NCI-H748 treated with DMSO at 0.1 percent for 48 hours (cell line): ENCODE results near the gene AHDC1.

Source experiments
- DNase-seq: peaks from one replicate; lab custom pipeline; 2025; lab: John Stamatoyannopoulos, UW

Gene AHDC1

DNA sequence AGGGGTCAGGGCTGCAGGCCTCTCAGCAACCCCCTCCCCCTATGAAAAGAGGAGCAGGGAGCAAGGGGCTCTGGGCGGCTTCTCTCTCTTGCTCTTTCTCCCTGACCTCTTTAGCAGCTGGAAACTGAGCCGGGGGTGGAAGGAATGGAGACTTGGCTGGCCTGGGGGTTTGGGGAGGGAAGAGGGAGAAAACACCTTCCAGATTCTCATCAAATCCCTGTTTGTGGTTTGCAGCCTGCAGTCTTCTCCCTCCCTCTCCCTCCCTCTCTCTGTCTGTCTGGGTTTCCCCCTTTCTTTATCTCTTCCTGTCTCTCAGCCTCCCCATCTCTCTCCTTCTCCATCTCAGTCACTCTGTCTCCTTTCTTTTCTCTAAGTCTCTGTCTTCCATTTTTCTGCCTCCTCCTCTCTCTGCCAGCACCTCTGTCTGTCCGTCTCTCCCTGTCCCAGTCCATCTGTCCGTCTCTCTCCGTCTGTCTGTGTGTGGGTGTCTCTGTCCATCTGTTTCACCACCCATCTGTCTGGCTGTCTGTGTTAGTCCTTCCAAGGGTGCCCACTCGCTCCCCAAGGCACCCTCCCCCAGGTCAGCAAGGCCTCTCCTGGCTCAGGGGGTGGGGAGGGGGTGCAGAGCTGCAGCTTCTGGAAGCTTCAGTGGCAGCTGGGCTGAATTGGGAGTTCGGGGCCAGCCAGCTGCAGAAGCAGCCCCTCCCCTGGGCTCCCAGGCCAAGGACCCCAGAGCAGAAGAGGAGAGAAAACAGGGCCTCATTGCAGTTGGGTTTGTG, 6.2 kb downstream of the AHDC1 start:
- DNase-seq: no peak

- no peak for DNase-seq
These were observed 7.0 kb downstream of the AHDC1 start for GRCh38 chr1:27596986-27597385.

GRCh38 chr1:27596261-27596660, 7.7 kb downstream of the AHDC1 start:
- DNase-seq: no peak

DNA sequence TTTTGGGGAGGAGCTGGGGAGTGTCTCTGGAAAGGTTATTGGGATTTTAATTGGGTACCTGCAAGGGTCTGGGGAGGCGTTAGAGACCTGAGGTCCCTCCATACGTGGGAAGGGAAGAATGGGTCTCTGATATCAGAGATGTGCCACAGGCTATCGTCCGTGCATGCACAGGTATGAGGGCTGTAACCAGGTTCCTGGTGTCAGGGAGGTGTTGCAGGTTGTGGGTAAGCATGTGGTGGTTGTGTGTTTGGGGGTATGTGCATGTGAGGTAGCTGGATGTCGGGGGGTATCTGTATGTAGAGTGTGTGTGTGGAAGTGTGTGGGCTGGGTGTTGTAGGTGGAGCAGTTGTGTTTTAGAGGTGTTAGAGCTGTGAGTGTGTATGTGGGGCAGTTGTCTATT, 8.3 kb downstream of the AHDC1 start:
- no peak for DNase-seq

- DNase-seq: no peak
These were observed 9.1 kb downstream of the AHDC1 start for GRCh38 chr1:27594564-27595510.

DNA sequence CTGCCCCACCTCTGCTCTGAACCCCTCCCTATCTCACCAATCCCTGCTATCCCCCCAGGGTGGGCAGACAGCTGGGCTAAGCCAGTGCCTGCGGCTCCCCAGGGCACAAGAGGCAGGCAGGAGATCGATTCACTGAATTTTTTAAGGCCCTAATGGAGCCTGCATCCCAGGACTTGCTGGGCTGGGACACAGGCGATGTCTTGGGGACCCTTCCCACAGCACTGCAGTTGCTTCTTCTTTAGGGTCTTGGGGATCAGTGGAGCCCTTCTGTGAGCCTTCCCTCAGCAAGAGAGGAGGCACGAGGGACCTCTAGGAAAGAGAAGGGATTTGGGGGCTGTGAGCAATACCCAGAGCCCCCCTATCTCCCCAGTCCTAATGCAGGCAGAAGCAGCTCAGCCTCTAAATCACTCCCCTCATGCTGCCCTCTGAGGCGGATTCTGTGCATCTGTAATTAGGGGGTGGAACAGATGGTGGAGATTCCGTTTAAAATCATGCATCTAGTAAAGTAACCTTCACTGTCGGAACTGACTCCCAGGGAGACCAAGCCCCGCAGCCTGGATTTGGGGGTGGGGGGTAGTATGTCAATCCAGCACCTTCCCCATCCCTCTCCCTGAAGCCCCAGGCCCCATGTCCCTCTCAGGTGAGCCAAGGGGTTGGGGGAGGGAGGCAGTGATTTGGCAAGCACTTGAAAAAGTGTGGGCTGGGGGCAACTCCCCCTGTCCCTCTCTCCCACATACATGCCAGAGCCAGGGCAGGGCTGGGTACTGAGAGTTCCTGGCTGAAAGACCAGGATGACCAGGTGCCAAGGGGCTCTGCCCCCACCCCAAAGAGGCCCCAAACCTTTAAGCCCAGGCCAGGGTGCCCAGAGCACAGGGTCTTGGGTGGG, 10.0 kb downstream of the AHDC1 start:
- no peak for DNase-seq

GRCh38 chr1:27592931-27593677, 10.8 kb downstream of the AHDC1 start:
- no peak for DNase-seq

DNA sequence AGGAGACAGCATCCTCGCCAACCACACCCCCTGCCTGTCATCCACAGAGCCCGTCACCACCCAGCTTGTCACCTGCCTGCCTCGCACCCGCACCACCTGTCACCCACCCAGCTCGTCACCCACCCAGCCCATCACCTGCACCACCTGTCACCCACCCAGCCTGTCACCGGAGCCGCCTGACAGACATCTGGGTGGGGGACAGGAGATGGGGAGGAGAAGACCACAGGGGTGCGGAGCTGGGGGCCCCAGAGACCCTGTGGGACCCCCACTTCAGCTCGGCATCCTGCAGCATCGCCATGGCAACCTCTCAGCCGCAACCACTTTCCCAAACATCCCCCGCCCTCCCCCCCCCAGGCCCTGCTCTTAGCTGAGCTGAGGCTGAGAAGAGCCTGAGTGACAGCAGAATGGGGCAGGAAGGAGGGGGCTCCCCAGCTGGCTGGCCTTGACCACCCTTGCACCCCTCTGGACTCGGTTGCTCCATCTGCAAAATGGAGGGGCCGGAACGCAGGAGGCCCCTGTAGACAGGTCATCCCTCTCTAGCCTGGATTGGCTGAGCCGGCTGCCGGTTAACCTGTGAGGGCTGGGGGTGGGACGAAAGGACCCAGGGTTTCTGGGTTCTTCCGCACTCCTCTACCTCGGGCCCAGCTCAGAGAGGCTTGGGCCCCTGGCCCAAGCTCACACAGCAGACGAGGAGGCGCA, 11.6 kb downstream of the AHDC1 start:
- DNase-seq: no peak

GRCh38 chr1:27591622-27592021, 12.3 kb downstream of the AHDC1 start:
- no peak for DNase-seq

- no peak for DNase-seq
These were observed 12.9 kb downstream of the AHDC1 start for GRCh38 chr1:27590917-27591508.

DNA sequence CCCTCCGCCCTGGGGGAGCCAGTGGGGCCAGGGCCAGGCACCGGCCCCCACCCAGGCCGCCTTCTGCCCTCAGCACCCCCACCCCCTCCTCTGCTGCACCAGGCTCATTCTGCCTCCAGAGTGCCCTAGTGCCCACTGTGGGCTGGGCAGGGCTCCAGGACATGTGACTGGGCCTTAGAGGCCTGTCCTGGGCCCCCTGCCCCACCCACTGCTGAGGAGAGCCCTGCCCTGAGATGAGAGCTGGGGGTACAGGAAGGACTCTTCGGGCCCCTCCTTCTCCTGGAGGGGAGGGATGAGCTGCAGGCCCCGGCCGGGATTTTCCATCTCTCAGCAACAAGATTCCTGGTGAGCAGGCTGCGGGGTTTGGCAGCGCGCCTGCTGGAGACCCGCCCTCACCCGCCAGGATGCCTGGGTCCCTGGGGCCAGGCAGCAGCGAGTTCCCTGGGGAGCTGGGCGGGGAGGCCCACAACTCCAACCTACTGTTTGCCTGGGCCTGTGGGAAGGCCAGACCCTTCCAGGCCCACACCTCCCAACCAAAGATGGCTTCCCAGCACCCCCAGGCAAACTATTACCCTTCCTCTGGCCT, 14.0 kb downstream of the AHDC1 start:
- DNase-seq: no peak

GRCh38 chr1:27589441-27589840, 14.5 kb downstream of the AHDC1 start:
- no peak for DNase-seq

GRCh38 chr1:27588256-27589232, 15.4 kb downstream of the AHDC1 start:
- no peak for DNase-seq

DNA sequence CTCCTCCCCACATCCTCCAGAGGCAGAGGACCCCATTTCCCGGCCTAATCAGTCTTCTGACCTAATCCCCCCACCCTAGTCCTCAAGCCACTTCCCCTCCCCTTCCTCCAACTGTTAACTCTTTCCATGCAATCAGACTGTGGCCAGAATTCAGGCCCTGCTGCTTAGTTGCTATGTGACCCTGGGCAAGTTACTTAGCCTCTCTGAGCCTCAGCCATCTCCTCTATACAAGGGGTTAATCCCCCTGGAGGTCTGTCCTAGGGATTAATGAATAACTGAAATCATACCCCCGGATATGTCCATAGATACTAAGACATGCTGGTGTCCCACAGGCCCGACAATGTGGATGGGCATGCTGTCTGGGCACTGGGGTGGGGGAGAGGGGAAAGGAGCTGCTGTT, 18.3 kb downstream of the AHDC1 start:
- no peak for DNase-seq

GRCh38 chr1:27584453-27584852, 19.5 kb downstream of the AHDC1 start:
- DNase-seq: no peak

GRCh38 chr1:27583479-27583878, 20.5 kb downstream of the AHDC1 start:
- no peak for DNase-seq

- no peak for DNase-seq
These were observed 22.1 kb downstream of the AHDC1 start for GRCh38 chr1:27581823-27582243.

DNA sequence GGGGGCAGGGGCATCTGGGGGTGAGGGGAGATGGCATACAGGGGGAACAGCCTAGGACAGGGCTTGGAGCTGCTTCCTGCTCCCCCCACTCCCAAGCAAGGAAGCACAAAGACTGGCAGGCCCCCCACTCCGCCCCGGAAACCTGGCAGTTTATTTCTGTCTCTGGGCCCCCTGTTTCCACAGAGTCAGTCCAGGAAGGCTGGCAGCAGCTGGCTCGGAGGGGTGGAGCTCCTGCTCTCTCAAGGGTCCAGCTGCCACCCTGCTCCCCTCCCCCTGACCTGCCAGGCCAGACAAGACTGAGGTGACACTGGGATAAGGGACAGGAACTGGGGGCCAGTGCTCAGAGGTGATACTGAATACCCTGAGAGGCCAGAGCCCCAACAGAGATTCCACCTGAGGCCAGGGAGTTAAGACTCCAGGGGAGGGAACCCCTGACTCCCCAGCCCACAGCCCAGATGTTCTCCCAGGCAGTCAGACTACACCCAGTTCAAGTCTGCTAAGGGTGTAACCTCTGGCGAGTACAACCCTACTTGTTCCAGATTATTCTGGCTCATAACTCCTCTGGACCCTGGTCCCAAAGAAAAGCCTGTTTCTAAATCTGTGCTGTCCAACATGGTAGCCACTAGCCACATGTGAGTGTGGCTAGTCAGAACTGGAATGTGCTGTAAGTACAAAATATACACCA, 26.3 kb downstream of the AHDC1 start:
- DNase-seq: no peak
